Head of caudate nucleus (tissue), 42 donors: ENCODE measurements around the gene AGMO.

Source experiments
- DNase-seq, 42 donors: peaks; one replicate each; pipeline versions ENCODE4 v3.0.0 to v3.0.0-alpha.2; 2020 to 2021; ENCODE audit warnings: mixed read lengths in 7 of 42
- intact Hi-C: fragments of 100-400 bp; cut with DNase I; formaldehyde crosslinking; loops from one replicate; pipeline ENCODE4 v1.15.0; 2022

The AGMO gene

GRCh38 chr7:15561835-15562234 is at the start of gene AGMO:
TSS of gene AGMO (minus strand) at chr7:15562015.
- peak; percentile 69 to 90 (median 80) for DNase-seq
- intact Hi-C loops = no loop called here

GRCh38 chr7:15610503-15610902 is 48.7 kb upstream of the AGMO start:
- intact Hi-C loops = no loop called here
- DNase-seq = no peak

DNA sequence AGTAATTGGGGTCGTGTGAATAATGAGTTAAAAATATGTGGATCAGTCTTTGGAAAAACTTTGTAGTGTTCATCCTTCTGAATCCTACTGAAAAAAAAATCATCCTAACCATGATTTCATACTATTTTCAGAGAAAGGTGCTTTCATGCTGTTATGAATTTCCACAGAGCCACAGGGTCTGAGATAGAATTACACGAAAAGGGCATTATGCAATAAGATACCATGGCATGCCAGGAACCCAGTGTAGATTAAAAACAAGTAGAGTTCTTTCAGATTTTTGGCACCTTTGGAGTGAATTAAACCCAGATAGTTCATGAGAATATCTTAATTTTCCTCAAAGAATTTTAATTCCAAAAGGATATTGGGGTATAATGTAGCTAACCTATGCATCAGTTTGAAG is 47.5 kb upstream of the AGMO start:
- no peak for DNase-seq

DNA sequence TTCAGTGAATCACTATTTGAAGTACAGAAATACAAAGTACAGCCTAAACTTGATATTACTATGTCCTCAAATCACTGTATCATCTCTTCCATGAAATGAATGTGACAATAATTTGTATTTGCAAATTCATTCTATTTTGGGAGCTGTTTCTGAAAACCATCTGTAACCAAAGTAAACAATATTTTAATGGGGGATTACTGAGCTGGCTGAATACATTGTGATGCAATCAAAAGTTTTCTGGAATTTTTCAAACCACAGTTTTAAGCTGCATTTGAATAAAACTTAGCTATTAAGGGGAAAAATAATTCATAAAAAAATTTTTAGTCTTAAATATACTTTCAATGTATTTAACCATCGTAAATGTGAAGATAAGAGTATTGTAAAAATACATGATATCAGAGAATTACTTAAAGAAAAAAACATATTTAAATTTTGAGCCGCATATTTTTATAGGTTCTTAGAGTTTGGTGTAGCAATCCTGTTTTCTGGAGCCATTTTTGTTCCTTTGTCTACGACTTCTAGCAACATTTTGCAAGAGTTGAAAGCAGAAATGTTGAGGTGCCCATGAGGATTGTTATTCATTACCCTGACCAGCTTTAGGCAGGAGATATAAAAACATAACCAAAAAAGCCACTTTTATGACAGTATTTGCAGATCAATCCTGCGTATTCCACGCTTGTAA is 45.9 kb upstream of the AGMO start:
- no peak for DNase-seq
- intact Hi-C loops = no loop called here

More for the DNA sequence above, 47.5 kb upstream of the AGMO start:
- intact Hi-C loops = no loop called here

DNA sequence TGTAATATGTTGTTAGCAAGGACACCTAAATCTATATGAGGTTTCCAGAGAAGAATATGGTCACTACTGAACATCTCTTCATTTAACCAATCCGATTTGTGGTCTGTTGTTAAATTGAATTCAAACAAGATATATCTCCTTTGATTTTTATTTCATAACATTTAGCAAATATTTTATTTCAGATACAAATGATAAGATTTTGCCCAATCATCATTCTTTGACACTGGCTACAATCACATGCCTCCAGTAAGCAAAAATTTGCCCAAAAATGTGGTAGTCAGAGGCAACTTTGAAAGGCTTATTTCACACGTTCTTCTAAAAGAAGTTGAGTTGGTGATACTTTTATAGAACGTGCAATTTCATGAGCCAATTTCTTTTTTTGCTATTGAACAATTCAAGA is 44.7 kb upstream of the AGMO start:
- DNase-seq = no peak
- intact Hi-C loops = no loop called here

DNA sequence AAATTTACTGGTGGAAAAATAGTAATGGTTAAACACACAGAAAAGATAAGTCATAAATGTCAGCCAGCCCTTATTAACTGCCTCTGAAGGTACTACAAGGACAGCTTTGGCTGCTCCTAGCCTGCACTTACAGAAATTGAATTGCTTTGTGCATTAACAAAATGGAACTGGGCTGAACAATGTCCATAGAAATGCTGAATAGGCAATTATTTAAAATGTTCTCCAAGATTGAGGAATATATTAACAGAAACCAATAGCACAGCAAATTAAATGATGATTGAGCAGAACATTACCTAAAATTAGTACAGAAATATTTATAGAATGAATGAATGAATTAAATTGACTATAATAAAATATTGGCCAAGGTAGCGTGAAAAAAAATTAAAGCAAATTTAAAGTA is 42.4 kb upstream of the AGMO start:
- intact Hi-C loops = no loop called here
- no peak for DNase-seq

GRCh38 chr7:15603124-15603523 is 41.3 kb upstream of the AGMO start:
- no peak for DNase-seq
- intact Hi-C loops = no loop called here

DNA sequence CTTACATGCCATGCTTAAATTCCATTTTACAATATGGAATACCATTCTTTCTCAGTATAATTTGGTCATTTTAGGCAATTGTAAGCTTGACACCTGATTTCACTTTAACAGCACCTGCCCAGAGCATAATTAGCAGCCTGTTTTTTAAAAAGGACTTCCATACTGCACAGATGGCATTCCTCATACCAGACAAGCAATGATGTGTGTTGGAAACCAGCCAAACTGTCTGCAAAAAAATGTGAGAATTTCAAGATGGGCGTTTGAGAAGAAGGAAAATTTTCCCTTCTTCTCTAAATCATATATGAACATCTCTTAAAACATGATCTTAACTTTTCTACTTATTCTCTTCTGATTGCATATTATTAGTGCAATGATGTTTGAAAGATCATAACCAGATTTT is 40.4 kb upstream of the AGMO start:
- no peak for DNase-seq
- intact Hi-C loops = no loop called here

DNA sequence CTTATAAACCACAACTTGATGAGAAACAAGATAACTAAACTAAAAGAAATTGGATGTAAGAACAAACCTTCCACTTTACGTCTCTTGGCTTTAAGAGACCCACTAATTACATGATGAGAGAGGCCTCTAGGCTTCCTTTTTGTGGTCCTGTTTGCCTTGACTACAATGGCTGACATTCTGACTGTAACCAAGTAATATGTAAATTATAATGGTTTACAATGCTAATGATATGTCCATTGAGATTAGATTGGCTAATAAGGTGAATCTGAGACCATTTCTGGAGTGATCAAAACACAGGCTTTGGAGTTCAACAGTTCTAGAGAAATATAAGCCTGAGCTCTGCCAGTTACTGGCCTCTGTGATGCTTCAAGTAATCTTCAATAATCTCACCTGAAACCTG is 39.4 kb upstream of the AGMO start:
- intact Hi-C loops = no loop called here
- no peak for DNase-seq

GRCh38 chr7:15600298-15600697 is 38.5 kb upstream of the AGMO start:
- intact Hi-C loops = no loop called here
- no peak for DNase-seq

DNA sequence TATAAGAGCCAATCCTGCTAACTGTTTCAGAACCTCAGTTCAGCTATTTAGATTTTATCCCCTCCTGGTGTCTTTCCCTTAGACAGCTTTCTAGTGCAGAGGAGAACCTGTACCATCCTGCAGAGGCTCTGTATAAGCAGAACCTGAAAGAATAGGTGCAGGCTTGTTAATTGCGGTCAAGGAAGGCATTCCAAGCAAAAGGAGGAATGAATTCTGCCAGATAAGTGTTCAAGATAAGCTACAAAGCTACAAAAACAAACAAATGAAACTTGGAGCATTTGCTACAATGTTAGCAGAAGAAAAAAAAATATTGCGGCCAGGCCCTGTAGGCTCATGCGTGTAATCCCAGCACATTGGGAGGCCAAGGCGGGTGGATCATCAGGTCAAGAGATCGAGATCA is 32.6 kb upstream of the AGMO start:
- no peak for DNase-seq
- intact Hi-C loops = no loop called here

GRCh38 chr7:15593382-15593781 is 31.6 kb upstream of the AGMO start:
- intact Hi-C loops = no loop called here
- no peak for DNase-seq

GRCh38 chr7:15586266-15586665 is 24.5 kb upstream of the AGMO start:
- DNase-seq = no peak
- intact Hi-C loops = no loop called here

GRCh38 chr7:15584575-15584974 is 22.8 kb upstream of the AGMO start:
- intact Hi-C loops = no loop called here
- DNase-seq = no peak

- DNase-seq = no peak
Observed at GRCh38 chr7:15582773-15583172, 21.0 kb upstream of the AGMO start.

DNA sequence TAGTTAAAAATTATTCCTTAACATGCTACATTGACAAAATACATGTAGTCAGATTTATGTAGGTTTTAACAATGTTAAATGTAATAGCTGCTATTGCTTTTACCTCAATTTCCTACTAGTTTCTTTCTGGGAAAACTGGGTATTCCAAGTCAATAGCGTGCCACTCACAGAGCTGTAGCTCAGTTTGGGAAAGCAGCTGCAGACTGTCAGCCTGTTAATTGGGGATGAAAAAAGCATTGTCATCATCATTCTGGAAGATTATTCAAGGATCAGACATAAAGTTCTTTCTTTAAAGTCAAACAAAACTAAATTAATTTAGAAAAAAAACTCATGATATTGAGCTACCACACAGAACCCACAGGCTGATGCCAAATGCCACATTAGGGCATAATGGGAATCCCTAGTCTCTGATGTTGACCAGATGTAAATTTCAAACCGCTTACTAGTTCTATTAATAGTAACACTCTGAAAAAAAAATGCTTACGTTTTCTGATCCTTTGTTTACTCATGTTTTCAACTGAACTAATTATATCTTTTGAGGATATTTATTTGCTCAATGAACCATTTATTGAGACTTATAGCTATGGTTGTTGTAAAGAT is 19.6 kb upstream of the AGMO start:
- intact Hi-C loops = no loop called here
- no peak for DNase-seq

More at GRCh38 chr7:15582773-15583172, 21.0 kb upstream of the AGMO start:
- intact Hi-C loops = no loop called here

DNA sequence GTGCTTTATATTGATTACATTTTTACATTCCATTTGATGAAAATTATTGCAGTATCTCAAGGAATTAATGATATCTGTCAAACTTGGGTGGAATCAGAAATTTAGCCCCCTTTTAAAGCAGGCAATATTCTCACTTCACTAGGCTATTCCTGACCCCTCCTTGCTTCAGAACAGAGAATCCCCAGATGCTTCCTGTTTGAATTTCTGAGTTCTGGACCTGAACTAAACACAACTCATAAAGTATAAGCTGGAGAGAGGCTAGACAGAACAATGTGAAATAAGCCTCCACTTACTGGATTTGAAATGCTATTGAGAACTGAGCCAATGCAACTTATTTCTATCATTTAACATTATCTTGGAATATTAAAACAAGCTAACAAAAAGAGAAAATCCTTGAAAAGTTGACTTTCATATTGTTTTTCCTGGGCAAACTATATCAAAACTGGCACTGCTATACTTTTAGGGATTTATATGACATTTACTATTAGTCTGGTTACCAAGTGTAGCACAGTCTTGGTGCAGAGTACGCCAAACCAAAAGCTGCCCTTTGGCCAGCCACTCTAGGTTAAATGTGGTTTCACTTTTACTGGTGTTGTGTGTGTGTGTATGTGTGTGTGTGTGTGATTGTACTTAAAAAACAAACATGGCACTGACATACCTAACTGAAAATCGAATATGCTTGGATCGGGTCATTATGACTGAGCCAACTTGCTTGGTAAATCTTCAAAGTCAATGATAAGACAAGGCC is 19.0 kb upstream of the AGMO start:
- DNase-seq = no peak
- intact Hi-C loops = no loop called here

GRCh38 chr7:15577600-15577999 is 15.8 kb upstream of the AGMO start:
- intact Hi-C loops = no loop called here
- DNase-seq = no peak

- intact Hi-C loops = no loop called here
- DNase-seq = no peak
Observed at GRCh38 chr7:15571301-15571878, 9.6 kb upstream of the AGMO start.

DNA sequence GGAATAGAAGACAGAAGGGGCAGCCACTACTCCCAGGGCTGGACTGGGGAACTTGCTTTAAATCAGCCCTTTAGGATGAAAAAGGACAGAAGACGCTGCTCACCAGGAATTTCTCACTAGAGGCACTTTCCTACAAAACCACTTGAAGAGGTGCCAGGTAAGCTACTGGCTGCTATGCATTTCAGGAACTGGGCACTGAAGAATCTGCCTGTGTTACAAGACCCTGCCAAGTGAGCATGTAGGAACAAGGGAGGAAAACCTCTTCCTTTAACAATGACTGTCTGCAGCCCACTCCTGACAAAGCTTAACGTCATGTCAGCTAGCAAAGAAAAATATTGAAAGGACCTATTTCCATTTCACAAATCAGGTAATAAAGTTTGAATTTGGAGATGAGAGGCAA is 5.8 kb upstream of the AGMO start:
- no peak for DNase-seq
- intact Hi-C loops = no loop called here
